Measurements from ENCODE around the gene RRP8.

RRP8 gene

DNA sequence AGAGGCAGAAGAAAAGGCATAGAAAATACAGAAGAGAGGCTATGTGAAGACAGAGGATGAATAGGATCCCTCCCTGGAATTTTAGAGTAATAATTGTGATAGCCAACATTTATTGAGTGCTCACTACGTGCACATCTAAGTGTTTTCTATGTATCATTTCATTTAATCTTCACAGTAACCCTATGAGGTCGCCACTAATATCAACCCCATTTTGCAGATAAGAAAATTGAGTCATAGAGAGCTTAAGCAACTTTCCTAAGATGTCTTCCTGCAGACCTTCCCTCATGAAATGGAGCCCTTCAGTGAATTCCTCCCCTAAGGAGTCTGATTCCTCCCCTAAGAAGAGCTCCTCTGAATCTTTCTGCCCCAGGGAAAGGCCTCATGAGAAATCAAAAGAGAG is 38.1 kb downstream of the RRP8 start:
- TF ChIP-seq, protein P1, sequence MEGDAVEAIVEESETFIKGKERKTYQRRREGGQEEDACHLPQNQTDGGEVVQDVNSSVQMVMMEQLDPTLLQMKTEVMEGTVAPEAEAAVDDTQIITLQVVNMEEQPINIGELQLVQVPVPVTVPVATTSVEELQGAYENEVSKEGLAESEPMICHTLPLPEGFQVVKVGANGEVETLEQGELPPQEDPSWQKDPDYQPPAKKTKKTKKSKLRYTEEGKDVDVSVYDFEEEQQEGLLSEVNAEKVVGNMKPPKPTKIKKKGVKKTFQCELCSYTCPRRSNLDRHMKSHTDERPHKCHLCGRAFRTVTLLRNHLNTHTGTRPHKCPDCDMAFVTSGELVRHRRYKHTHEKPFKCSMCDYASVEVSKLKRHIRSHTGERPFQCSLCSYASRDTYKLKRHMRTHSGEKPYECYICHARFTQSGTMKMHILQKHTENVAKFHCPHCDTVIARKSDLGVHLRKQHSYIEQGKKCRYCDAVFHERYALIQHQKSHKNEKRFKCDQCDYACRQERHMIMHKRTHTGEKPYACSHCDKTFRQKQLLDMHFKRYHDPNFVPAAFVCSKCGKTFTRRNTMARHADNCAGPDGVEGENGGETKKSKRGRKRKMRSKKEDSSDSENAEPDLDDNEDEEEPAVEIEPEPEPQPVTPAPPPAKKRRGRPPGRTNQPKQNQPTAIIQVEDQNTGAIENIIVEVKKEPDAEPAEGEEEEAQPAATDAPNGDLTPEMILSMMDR (IDR thresholded peaks at IDR 0.05; ENCODE audit: low read depth, low read length): no peak
- in situ Hi-C loops (cut with HindIII; ENCODE audit: low sequenced_read_pairs): no loop called here
- no peak for DNase-seq (ENCODE audit: low read depth, low spot score)
- H3K4me3 ChIP-seq (ENCODE audit: low read depth, low read length): no peak overlapping the region

DNA sequence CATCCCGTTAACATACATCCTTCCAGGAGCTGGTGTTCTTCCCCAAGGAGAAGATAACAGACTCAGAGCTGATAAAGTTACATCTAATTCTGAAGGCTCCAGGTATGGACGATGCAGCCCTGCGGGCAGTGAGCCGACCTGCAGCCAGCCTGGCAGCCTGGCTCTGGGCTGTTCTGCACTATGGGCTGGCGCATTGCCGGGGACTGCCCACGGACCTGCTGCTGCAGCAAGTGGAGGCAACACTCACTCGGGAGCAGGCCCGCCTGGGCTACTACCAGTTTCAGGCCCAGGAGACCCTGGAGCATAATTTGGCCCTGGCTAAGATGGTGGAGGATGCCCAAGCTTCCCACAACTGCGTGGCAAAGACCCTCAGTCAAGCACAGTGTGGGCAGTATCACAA is 39.7 kb downstream of the RRP8 start:
- no peak for DNase-seq (ENCODE audit: low read depth, low spot score)
- in situ Hi-C loops (cut with HindIII; ENCODE audit: low sequenced_read_pairs): no loop called here
- TF ChIP-seq, protein P1 (IDR thresholded peaks at IDR 0.05; ENCODE audit: low read depth, low read length): no peak
- no peak overlapping the region for H3K4me3 ChIP-seq (ENCODE audit: low read depth, low read length)

DNA sequence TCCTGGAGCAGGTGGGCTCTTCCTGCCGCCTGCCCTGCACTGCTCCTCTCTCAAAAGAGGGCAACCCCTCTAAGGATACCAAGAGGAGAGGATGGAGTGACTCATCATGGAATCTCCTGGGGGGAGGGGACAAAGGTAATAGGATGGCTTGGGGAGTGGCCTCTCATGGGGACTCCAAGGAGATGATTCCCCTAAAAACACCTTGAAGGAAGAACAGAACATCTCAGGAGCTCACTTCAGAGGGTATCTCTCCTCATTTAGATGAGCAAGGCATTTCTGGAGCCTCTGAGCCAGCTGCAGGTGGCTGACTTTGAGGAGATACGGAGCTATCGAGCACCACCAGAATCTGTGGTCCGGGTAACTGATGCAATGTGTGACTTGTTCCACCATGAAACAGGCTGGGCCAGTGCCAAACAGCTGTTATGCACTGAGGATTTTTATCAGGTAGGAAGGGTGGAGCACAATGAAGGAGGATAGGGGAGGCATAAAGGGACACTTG is 40.2 kb downstream of the RRP8 start:
- in situ Hi-C loops (cut with HindIII; ENCODE audit: low sequenced_read_pairs): no loop called here
- TF ChIP-seq, protein P1 (IDR thresholded peaks at IDR 0.05; ENCODE audit: low read depth, low read length): no peak
- no peak overlapping the region for H3K4me3 ChIP-seq (ENCODE audit: low read depth, low read length)
- no peak for DNase-seq (ENCODE audit: low read depth, low spot score)

DNA sequence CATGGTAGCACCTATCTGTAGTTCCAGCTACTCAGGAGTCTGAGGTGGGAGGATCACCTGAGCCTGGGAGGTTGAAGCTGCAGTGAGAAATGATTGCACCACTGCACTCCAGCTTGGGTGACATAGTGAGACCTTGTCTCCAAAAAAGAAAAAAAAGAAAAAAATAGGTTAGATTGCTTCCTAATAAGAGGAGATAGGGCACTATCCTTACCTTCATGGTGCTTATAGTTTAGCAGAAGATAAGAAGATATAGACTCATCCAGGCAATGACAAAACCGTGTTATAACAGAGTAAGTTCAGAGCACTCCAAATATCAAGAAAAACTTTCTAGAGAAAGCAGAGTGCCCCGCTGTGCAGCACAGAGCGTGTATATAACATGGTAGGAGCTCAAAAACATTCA is 42.1 kb downstream of the RRP8 start:
- no peak overlapping the region for H3K4me3 ChIP-seq (ENCODE audit: low read depth, low read length)
- DNase-seq (ENCODE audit: low read depth, low spot score): no peak
- TF ChIP-seq, protein P1 (IDR thresholded peaks at IDR 0.05; ENCODE audit: low read depth, low read length): no peak
- in situ Hi-C loops (cut with HindIII; ENCODE audit: low sequenced_read_pairs): no loop called here

DNA sequence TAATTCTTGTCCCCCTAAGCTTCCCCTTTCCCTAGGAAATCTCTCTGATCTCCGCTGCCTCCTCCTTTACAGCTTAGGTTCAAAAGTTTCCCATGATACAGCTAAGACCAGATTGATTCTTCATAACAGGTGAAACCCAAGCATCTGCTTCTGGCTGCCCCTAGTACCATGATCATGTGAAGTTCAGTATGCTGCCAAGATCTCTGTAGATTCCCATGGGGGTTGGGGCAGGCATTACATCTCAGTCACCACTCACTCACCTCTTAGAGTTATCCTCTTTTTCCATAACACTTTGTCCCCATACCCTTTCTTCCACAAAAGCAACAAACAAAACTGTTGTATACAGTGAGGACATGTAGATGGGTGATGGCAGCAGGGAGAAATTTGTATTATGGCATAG is 44.0 kb downstream of the RRP8 start:
- TF ChIP-seq, protein P1 (IDR thresholded peaks at IDR 0.05; ENCODE audit: low read depth, low read length): no peak
- no peak overlapping the region for H3K4me3 ChIP-seq (ENCODE audit: low read depth, low read length)
- in situ Hi-C loops (cut with HindIII; ENCODE audit: low sequenced_read_pairs): no loop called here
- no peak for DNase-seq (ENCODE audit: low read depth, low spot score)

DNA sequence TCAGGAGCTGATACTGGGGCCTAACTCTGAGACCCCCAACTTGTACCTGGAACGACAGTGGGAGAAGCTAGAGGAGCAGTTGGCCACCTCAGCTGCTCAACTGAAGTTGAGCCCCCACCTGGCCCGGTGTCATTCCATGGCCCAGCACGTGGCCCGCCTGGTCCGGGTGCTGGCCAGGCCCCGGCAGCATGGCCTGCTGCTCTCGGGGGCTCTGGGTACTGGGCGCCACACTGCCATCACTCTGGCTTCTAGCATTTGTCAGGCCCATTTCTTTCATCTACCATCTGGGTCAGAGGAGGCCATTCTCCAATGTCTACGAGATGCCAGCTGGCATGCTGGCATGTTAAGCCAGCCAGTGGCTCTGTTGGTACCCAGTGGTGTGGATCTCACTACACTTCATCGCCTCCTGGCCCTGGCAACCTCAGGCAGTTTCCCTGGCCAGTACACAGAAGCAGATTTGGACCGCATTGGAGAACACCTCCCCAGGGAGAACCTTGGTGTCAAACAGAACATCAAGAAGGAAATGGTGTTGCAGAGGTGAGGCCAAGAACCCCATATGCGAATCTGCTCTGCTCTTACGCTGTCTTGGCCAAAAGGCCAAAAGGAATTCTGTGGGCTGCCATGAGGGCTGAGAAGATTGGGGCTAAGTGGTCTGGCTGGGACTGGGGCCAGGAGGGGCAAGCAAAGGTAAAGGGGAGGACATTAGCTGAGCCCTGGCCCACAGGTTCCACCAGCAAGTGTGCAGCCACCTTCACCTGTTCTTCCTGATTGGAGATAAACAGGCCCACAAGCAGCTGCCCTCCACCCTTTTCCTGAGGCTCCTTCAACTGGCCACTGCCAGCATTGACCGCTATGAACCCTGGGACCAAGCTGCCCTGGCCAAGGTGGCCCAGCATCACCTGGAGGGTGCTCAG is 45.4 kb downstream of the RRP8 start:
- TF ChIP-seq, protein P1 (IDR thresholded peaks at IDR 0.05; ENCODE audit: low read depth, low read length): no peak
- H3K4me3 ChIP-seq (ENCODE audit: low read depth, low read length): no peak overlapping the region
- in situ Hi-C loops (cut with HindIII; ENCODE audit: low sequenced_read_pairs): no loop called here
- DNase-seq (ENCODE audit: low read depth, low spot score): no peak
